GM23338 (cell line): Measurements from ENCODE around the gene AP2A1. TPM values are rescaled to one million over a fixed set of nuclear protein-coding genes. Genes with fewer than 3 reads are reported as not detected.

Source experiments
- ATAC-seq: fragments of 200-7000 bp; cut with Tn5 transposase; 3 replicates; pipeline ENCODE4 v1.9.1; 2020
- DNase-seq: peaks from one replicate; pipeline ENCODE4 v3.0.0-alpha.2; 2015; ENCODE audit warnings: low spot score
- H2AFZ ChIP-seq: fragments of 200-600 bp; sonication (generic); 2 replicates; pipeline ENCODE4 v1.8.0; 2016; ENCODE audit warnings: antibody characterized with exemption, mild to moderate bottlenecking, moderate library complexity
- H3F3A ChIP-seq: fragments of 200-600 bp; sonication (generic); replicated peaks from 2 replicates; pipeline ENCODE4 v1.8.0; 2017; ENCODE audit warnings: antibody characterized with exemption, mixed run types, low read depth
- H3K27ac ChIP-seq: fragments of 200-600 bp; sonication (generic); 2 replicates; pipeline ENCODE4 v1.6.1; 2016; ENCODE audit warnings: low read depth
- H3K27me3 ChIP-seq: fragments of 200-600 bp; sonication (generic); 2 replicates; pipeline ENCODE4 v1.8.0; 2016; ENCODE audit warnings: mild to moderate bottlenecking, mixed run types, moderate library complexity; ENCODE audit not compliant: insufficient read depth
- H3K36me3 ChIP-seq: fragments of 200-600 bp; sonication (generic); 2 replicates; pipeline ENCODE4 v1.8.0; 2016; ENCODE audit warnings: mild to moderate bottlenecking; ENCODE audit not compliant: insufficient read depth
- H3K4me1 ChIP-seq: fragments of 200-600 bp; sonication (generic); 2 replicates; pipeline ENCODE4 v1.8.0; 2016; ENCODE audit warnings: mild to moderate bottlenecking, moderate library complexity; ENCODE audit not compliant: insufficient read depth
- H3K4me2 ChIP-seq: fragments of 200-600 bp; sonication (generic); 2 replicates; pipeline ENCODE4 v1.7.1; 2017; ENCODE audit warnings: mixed run types
- H3K4me3 ChIP-seq: fragments of 200-600 bp; sonication (generic); 2 replicates; pipeline ENCODE4 v1.6.1; 2016; ENCODE audit warnings: mixed run types
- H3K79me2 ChIP-seq: fragments of 200-600 bp; sonication (generic); replicated peaks from 2 replicates; pipeline ENCODE4 v1.8.0; 2017; ENCODE audit warnings: mild to moderate bottlenecking; ENCODE audit not compliant: insufficient read depth
- H3K9me2 ChIP-seq: fragments of 200-600 bp; sonication (generic); 2 replicates; pipeline ENCODE4 v1.8.0; 2017; ENCODE audit not compliant: insufficient read depth
- H4K20me1 ChIP-seq: fragments of 200-600 bp; sonication (generic); replicated peaks from 2 replicates; pipeline ENCODE4 v1.8.0; 2017; ENCODE audit warnings: mild to moderate bottlenecking; ENCODE audit not compliant: insufficient read depth
- H3K27ac Mint-ChIP-seq: 2 replicates; pipeline ENCODE4 v1.8.0; 2020; ENCODE audit warnings: inconsistent platforms, mild to moderate bottlenecking, moderate library complexity, mixed read lengths
- H3K27me3 Mint-ChIP-seq: 3 replicates; pipeline ENCODE4 v1.8.0; 2022; ENCODE audit warnings: low read depth, mild to moderate bottlenecking, moderate library complexity, mixed read lengths, inconsistent platforms; ENCODE audit not compliant: insufficient read depth, poor library complexity
- H3K36me3 Mint-ChIP-seq: 3 replicates; pipeline ENCODE4 v1.8.0; 2021; ENCODE audit warnings: low read depth, mild to moderate bottlenecking, inconsistent platforms, moderate library complexity, mixed read lengths
- H3K4me1 Mint-ChIP-seq: 3 replicates; pipeline ENCODE4 v1.8.0; 2020; ENCODE audit warnings: mild to moderate bottlenecking, inconsistent platforms, mixed read lengths
- H3K4me3 Mint-ChIP-seq: 3 replicates; pipeline ENCODE4 v1.8.0; 2021; ENCODE audit warnings: moderate library complexity, mild to moderate bottlenecking, inconsistent platforms, mixed read lengths
- H3K9me3 Mint-ChIP-seq: 3 replicates; pipeline ENCODE4 v1.8.0; 2020; ENCODE audit warnings: moderate library complexity, mild to moderate bottlenecking, inconsistent platforms, mixed read lengths
- CREB1 ChIP-seq: fragments of 250-450 bp; sonication (Bioruptor Pico); IDR thresholded peaks from 2 replicates; pipeline ENCODE4 v1.5.0; 2020; ENCODE audit warnings: low read depth, mild to moderate bottlenecking, moderate library complexity
- ETS1 ChIP-seq: IDR thresholded peaks from 2 replicates; pipeline ENCODE4 v1.6.1; 2016; ENCODE audit warnings: antibody characterized with exemption
- EZH2 ChIP-seq: fragments of 200-600 bp; sonication (generic); IDR thresholded peaks from one replicate; pipeline ENCODE4 v1.8.0; 2017; ENCODE audit warnings: antibody characterized with exemption, mild to moderate bottlenecking, low read depth; ENCODE audit not compliant: unreplicated experiment
- EZH2phosphoT487 ChIP-seq: fragments of 200-600 bp; sonication (generic); IDR thresholded peaks from one replicate; pipeline ENCODE4 v1.8.1; 2018; ENCODE audit warnings: antibody characterized with exemption; ENCODE audit not compliant: unreplicated experiment
- JUNB ChIP-seq: IDR thresholded peaks from one replicate; pipeline ENCODE4 v1.6.1; 2016; ENCODE audit warnings: antibody characterized with exemption; ENCODE audit not compliant: unreplicated experiment
- NANOG ChIP-seq: IDR thresholded peaks from 2 replicates; pipeline ENCODE4 v1.6.1; 2016; ENCODE audit warnings: antibody characterized with exemption, borderline replicate concordance
- POLR2AphosphoS5 ChIP-seq: IDR thresholded peaks from 2 replicates; pipeline ENCODE4 v1.6.1; 2016; ENCODE audit warnings: antibody characterized with exemption, low read depth
- STAT1 ChIP-seq: IDR thresholded peaks from one replicate; pipeline ENCODE4 v1.6.1; 2016; ENCODE audit warnings: antibody characterized with exemption; ENCODE audit not compliant: unreplicated experiment
- ZNF114 ChIP-seq: fragments of 250-450 bp; sonication (Bioruptor Pico); IDR thresholded peaks from 2 replicates; pipeline ENCODE4 v1.5.0; 2020; ENCODE audit warnings: mild to moderate bottlenecking, moderate library complexity
- ZNF331 ChIP-seq: fragments of 250-450 bp; sonication (Bioruptor Pico); IDR thresholded peaks from 2 replicates; pipeline ENCODE4 v1.5.0; 2020; ENCODE audit warnings: low read depth, mild to moderate bottlenecking, moderate library complexity
- ZNF462 ChIP-seq: fragments of 250-450 bp; sonication (Bioruptor Pico); IDR thresholded peaks from 2 replicates; pipeline ENCODE4 v1.5.0; 2020; ENCODE audit warnings: mild to moderate bottlenecking, moderate library complexity
- polyA plus RNA-seq: library from polyadenylated mRNA; unstranded; fragments of >200 nt; fragmentation: Nextera tagmentation; extraction: Ambion mirVana; gene quantifications from 2 replicates; pipeline ENCODE4 v1.2.1, GENCODE V29; 2016
- total RNA-seq: library from RNA; depleted of rRNA; stranded (reverse); fragments of >200 nt; shearing (Covaris generic); gene quantifications from 2 replicates; pipeline ENCODE4 v1.2.3, GENCODE V29; 2014
- TF ChIP-seq, protein P1 (sequence below): IDR thresholded peaks from one replicate; pipeline ENCODE4 v1.6.1; 2018; ENCODE audit warnings: antibody characterized with exemption; ENCODE audit not compliant: unreplicated experiment
- TF ChIP-seq, protein P2 (sequence below), 2 experiments: fragments of 200-600 bp in 1 of 2; sonication (generic) in 1 of 2; conservative IDR thresholded peaks; 2 replicates each; pipeline versions ENCODE4 v1.5.1 to v1.6.1; 2016 to 2017; ENCODE audit warnings: antibody characterized with exemption in 2 of 2, low read depth in 2 of 2, mild to moderate bottlenecking in 2 of 2, moderate library complexity in 1 of 2

AP2A1 gene
- total and polyA plus RNA-seq, 2 experiments from 2014 or later: 34.1 to 129 TPM

GRCh38 chr19:49835562-49835961 is 68.8 kb downstream of the AP2A1 start:
- Histone ChIP-seq H2AFZ (no peak overlapping the region), H3K4me2 (no peak overlapping the region), H3K79me2 (no peaks in the 10 kb centered on the region), H3F3A (0 out of 2 replicates have a peak, but pooled peaks cover under 1% of the 10 kb centered on the region), H3K4me3 (no peak overlapping the region), H3K36me3 (no peaks in the 10 kb centered on the region), H4K20me1 (no peaks in the 10 kb centered on the region; the same call in 1 of the 2 replicates), H3K4me1 (no peaks in the 10 kb centered on the region), H3K9me2 (no peaks in the 10 kb centered on the region), H3K27me3 (no peaks in the 10 kb centered on the region), H3K27ac (no peak overlapping the region)
- Mint-ChIP-seq H3K27ac (no peak overlapping the region), H3K4me3 (no peak overlapping the region), H3K27me3 (peaks cover 17% of the 10 kb centered on the region), H3K9me3 (no peaks in the 10 kb centered on the region; the same call in 2 of the 3 replicates), H3K36me3 (peaks cover 58% of the 10 kb centered on the region), H3K4me1 (peaks cover 4% of the 10 kb centered on the region)
- DNase-seq: no peak
- no peak for ATAC-seq
- TF ChIP-seq EZH2 (no peak), JUNB (no peak), ZNF462 (CRISPR knock-in tag) (no peak), CREB1 (no peak), ZNF114 (CRISPR knock-in tag) (no peak), NANOG (no peak), ZNF331 (CRISPR knock-in tag) (no peak), POLR2AphosphoS5 (no peak), EZH2phosphoT487 (no peak), STAT1 (no peak), ETS1 (no peak)
- TF ChIP-seq, protein P1, sequence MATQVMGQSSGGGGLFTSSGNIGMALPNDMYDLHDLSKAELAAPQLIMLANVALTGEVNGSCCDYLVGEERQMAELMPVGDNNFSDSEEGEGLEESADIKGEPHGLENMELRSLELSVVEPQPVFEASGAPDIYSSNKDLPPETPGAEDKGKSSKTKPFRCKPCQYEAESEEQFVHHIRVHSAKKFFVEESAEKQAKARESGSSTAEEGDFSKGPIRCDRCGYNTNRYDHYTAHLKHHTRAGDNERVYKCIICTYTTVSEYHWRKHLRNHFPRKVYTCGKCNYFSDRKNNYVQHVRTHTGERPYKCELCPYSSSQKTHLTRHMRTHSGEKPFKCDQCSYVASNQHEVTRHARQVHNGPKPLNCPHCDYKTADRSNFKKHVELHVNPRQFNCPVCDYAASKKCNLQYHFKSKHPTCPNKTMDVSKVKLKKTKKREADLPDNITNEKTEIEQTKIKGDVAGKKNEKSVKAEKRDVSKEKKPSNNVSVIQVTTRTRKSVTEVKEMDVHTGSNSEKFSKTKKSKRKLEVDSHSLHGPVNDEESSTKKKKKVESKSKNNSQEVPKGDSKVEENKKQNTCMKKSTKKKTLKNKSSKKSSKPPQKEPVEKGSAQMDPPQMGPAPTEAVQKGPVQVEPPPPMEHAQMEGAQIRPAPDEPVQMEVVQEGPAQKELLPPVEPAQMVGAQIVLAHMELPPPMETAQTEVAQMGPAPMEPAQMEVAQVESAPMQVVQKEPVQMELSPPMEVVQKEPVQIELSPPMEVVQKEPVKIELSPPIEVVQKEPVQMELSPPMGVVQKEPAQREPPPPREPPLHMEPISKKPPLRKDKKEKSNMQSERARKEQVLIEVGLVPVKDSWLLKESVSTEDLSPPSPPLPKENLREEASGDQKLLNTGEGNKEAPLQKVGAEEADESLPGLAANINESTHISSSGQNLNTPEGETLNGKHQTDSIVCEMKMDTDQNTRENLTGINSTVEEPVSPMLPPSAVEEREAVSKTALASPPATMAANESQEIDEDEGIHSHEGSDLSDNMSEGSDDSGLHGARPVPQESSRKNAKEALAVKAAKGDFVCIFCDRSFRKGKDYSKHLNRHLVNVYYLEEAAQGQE: no peak
- TF ChIP-seq, protein P2, sequence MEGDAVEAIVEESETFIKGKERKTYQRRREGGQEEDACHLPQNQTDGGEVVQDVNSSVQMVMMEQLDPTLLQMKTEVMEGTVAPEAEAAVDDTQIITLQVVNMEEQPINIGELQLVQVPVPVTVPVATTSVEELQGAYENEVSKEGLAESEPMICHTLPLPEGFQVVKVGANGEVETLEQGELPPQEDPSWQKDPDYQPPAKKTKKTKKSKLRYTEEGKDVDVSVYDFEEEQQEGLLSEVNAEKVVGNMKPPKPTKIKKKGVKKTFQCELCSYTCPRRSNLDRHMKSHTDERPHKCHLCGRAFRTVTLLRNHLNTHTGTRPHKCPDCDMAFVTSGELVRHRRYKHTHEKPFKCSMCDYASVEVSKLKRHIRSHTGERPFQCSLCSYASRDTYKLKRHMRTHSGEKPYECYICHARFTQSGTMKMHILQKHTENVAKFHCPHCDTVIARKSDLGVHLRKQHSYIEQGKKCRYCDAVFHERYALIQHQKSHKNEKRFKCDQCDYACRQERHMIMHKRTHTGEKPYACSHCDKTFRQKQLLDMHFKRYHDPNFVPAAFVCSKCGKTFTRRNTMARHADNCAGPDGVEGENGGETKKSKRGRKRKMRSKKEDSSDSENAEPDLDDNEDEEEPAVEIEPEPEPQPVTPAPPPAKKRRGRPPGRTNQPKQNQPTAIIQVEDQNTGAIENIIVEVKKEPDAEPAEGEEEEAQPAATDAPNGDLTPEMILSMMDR (conservative IDR thresholded peaks at IDR 0.05; ENCODE audit: low read depth in 2 of 2): no peak
